ENCODE data around the gene PLCG2. TPM values are rescaled to one million over a fixed set of nuclear protein-coding genes. Genes with fewer than 3 reads are reported as not detected.
"Not testable (repeated sequence)": the region's sequence is repeated elsewhere in the genome, so short reads cannot be mapped to it uniquely, and the experiment has no call there.

Gene PLCG2
- 1.3 and 3.2 TPM in 2 replicates for total RNA-seq (2014; rRNA removed; shearing (Covaris generic))

DNA sequence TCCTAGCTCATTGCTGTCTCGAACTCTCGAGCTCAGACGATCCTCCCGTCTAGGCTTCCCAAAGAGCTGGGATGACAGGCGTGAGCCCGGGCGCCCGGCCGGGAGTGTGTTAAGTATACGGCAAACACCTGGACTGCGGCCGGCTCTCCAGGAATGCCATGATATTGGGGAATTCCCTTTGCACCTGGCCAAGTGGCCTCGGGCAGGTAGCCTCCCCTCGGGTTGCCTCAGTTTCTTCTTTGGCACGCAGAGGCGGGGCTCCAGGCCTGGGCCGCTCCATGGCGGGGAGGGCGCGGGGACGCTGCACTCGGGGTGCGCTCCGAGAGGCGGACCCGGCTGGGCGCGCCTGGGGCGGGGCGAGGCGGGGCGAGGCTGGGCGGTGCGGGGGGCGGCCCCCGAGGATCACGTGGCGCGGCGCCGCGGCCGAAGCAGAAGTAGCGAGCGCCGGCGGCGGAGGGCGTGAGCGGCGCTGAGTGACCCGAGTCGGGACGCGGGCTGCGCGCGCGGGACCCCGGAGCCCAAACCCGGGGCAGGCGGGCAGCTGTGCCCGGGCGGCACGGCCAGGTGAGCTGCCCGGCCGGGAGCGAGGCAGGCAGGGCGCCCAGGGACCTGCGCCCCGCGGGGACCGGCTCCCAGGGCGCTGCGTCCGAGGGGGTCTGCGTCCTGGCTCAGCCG, at the start of gene PLCG2:
Gene PLCG2 (plus strand): TSS at position 431 of the 675 bp plus-strand sequence. CDS start 6,699 bp downstream, outside the sequence.
- peak; percentile 58 for DNase-seq (ENCODE audit: low read depth)

- DNase-seq (ENCODE audit: low read depth), result no peak
Observed at GRCh38 chr16:81729451-81729850, 49.6 kb upstream of the PLCG2 start.

DNA sequence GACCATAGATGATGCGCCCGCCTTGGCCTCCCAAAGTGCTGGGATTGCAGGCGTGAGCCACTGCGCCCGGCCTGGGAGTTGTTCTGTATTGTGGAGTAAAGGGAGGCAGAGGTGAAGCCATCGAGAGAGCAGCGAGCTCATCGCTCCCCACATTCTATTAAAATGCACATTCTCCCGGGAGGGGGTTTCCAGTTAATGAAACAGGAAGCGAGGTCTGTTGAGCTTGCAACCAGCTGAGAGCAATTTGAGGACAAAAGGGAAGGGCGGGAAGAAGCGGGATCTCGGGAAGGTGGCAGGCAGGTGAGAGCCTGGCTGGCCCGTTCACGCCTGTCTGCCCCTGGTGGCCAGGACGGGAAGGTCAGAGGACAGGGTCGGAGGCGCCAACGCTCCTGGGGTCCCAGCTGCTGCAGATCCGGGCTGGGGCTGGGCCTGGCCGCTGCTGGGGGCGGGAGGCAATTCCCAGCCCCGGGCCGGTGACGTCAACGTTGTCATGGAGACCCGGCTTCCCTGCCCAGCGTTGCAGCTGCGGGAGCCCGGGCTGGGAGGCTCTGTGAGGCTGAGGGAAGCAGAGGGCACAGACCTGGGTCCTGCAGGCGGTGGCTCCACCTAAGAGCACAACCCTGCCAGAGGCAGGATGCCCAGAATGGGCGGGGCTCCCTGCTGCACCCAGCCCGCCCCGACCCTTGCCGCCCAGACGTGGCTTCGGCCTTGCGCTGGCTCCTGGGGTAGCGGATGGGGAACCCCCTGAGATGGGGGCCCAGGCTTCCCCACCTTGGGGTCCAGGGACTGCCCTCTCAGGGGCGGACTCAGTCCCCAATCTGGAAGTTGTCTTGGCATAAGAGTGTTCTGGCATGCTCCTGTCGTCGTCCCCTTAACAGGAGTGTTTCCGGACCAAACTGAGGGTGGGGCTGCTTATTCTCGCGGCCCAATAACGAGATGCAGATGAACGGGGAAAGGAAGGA, 48.7 kb upstream of the PLCG2 start:
- peak; percentile 89 for DNase-seq (ENCODE audit: low read depth)

DNA sequence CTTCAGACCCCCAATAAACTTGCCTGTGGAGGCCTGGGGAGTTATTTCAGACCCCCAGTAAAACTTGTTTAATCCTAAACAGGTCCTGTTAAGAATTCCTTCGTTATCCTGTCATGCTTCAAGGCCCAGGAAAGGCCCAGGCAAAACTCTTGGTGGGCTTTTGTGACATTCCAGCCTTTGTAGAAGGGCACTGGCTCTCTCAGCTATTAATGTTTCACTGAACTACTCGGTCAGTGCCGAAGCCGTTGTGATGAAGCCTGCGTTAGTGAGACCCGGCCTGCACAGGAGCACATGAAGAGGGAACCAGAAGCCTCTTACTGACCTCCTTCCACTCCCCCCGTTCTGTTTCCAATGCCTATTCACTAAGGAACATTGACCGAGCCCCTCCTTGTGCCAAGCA, 47.4 kb upstream of the PLCG2 start:
- no peak for DNase-seq (ENCODE audit: low read depth)

- no peak for DNase-seq (ENCODE audit: low read depth)
Observed at GRCh38 chr16:81732699-81733098, 46.4 kb upstream of the PLCG2 start.

DNA sequence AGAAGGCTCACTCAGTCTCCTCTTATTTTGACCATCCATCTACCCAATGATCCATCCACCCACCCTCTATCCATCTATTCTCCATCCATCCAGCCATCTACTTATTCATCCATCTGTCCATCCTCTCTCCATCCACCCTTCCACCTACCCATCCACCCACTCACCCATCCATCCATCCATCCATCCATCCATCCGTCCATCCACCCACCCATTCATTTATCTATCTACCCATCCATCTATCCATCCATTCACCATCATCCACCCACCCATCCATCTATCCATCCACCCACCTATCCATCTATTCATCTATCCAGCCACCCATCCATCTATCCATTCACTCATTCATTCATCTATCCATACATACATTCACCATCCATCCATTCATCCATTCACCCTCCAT, 45.8 kb upstream of the PLCG2 start:
- DNase-seq (ENCODE audit: low read depth), result no peak

GRCh38 chr16:81734632-81735434, 44.3 kb upstream of the PLCG2 start:
- no peak for DNase-seq (ENCODE audit: low read depth)

- peak; percentile 80 for DNase-seq (ENCODE audit: low read depth)
Observed at GRCh38 chr16:81737885-81738536, 41.1 kb upstream of the PLCG2 start.

DNA sequence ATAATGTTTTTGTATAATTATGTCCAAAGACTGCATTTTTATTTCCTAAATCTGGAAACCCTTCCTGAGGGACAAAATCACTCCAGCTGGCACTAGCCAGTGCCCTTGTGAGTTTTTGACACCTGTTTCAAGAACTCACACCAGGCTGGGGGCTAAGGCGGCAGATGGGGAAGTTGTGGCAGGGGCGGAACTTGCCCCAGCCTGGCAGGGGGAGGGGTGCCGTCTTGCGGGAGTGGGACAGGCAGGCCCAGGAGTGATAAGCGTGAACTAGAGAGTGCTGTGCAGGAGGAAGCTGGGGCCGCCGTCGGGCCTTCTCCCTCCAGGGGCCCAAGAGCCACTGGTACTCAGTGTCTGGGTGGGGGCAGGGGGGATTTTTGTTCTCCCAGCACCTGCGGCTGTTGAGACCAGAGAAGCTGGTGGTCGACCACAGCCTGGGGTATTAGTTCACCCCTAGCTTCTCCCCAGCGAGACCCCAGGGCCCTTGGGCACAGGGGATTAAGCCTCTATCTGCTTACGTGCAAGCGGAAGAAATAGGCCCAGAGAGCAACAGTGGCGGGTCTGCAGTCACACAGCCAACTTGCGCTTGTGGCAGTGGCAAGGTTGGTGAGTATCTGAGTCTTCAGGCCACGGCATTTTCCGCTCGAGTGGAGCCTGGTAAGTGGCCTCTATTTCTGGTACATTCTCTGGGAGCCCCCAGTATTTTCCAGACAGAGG, 40.2 kb upstream of the PLCG2 start:
- DNase-seq (ENCODE audit: low read depth), result no peak

DNA sequence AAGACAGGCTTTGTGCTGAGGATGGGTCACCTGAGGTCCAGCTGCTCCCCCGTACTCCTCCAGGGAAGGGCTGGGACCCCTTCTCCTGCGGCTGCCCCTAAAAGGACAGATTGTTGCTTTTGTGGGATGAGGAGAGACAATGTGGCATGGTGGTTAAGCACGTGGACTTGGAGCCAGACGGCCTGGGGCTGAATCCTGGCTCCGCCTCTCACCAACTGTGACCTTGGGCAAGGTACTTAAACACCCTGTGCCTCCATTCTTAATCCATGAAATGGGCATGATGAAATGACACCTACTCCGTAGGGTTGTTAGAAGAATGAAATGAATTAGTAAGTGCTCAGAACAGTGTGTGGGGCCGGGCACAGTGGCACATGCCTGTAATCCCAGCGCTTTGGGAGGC, 39.6 kb upstream of the PLCG2 start:
- no peak for DNase-seq (ENCODE audit: low read depth)

DNA sequence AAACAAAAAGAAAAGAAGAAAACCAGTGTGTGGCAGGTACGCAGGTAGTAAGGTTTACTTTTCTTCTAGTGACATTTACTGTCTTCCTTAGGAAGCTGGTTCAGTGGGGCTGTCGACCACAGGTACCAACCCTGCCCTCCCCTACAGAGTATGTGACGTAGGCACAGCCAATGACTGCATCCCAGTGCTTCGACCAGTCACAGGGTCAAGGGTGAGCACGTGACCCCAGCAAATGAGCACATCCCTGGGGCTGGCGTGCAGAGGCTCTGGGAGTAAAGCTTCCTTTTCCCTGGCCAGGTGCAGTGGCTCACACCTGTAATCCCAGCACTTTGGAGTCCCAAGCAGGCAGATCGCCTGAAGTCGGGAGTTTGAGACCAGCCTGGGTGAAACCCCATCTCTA, 38.9 kb upstream of the PLCG2 start:
- DNase-seq (ENCODE audit: low read depth), result no peak

DNA sequence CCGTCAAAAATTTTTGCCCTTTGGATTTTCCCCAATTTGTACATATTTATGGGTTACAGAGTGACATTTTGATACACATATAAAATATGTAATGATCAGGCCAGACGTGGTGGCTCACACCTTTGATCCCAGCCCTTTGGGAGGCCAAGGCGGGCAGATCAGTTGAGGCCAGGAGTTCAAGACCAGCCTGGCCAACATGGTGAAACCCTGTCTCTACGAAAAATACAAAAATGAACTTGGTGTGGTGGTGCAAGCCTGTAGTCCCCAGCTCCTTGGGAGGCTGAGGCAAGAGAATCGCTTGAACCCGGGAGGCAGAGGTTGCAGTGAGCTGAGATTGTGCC, 37.7 kb upstream of the PLCG2 start:
- not testable (repeated sequence) for DNase-seq (ENCODE audit: low read depth)

- no peak for DNase-seq (ENCODE audit: low read depth)
Observed at GRCh38 chr16:81744385-81744784, 34.7 kb upstream of the PLCG2 start.

DNA sequence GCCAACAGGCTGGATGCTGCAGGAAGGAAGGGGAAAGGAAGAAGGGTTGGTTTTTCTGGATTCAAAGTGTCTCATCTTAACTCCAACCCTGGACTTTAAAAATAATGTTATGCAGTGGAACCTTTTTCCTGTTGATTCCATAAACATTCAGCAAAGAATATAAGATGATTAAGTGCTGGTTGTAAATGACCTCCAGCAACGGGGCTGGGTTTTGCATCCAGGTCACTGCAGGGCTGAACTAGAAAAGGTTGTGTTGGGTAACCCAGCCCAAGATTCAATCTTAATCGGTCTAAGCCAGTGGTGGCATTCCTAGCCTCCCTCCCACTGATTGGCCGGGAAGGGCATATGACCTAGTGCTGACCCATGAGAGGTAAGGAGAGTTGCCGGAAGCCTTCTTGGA, 34.2 kb upstream of the PLCG2 start:
- no peak for DNase-seq (ENCODE audit: low read depth)

GRCh38 chr16:81745704-81746558, 33.2 kb upstream of the PLCG2 start:
- DNase-seq (ENCODE audit: low read depth), result peak; percentile 55

DNA sequence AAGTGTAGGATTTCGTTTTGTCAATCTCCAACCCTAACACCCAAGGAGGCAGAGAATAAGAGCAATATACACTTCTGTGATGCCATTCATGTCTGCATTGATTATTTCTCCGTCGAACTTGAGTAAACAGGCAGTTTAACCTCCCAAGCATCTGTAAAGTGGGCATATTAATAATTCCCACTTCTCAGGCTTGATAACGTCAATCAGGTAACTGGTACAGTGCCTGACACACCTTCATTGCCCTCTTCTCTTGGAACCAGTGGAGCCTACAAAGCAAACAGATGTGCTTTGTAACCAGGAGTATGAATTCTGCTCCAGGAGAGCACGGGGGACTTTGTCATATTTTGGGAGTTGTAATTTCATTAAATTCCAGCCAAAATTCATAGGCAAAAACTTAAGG, 32.5 kb upstream of the PLCG2 start:
- DNase-seq (ENCODE audit: low read depth), result no peak

DNA sequence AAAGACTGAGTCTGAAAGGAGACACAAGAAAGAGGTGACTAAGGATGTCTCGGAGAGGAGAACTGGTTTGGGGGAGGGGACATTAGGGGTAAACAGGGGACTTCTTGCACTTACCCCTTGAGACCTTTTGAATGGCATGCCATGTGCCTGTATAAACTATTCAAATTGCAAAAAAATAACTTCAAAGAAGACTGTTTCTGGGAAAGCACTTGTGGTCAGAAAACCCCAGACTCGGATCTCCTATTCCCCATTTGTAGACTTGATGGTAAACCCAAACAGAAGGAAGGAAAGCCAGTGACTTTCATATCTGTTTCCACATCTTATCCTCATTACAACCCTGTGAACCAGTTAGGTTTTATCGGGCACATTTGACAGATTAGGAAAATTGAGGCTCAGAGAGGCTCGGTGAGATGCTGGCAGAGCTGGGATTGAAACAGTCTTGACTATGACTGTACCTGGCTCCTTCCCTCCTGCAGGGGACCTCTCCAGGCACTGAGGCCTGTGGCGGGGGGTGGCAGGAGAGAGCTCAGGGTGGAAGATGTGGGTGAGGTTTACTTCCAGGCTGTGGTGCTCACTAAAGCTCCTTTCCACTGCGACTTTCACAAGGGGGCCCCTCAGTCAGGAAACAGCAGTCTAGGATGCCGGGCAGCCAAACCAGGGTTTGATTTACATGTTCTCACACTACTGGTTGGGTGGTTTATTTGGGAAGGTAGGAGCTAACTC, 30.5 kb upstream of the PLCG2 start:
- DNase-seq (ENCODE audit: low read depth), result no peak

GRCh38 chr16:81752225-81752875, 26.7 kb upstream of the PLCG2 start:
- peak; percentile 67 for DNase-seq (ENCODE audit: low read depth)

DNA sequence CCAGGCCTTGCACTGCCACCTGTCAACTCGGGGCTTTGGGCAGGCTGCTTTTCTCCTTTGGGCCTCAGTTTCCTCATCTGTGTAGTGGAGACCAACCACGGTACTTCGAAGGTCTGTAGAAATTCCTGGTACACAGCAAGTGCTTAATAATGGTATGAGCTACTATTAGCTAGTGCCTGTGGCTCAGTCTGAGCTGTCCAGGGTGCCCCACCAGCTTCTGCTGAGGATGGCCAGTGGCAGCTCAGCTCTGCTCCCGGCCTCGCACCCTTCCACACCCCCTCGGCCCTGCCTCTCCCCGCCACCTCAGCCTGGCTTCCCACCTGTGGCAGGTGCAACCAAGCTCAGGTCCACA, 26.2 kb upstream of the PLCG2 start:
- no peak for DNase-seq (ENCODE audit: low read depth)
